NCI-H1105 (cell line): ENCODE measurements around the gene TINAGL1.

ENCODE experiments used
- DNase-seq: peaks from one replicate; lab custom pipeline; 2025; lab: John Stamatoyannopoulos, UW

Gene TINAGL1, protein sequence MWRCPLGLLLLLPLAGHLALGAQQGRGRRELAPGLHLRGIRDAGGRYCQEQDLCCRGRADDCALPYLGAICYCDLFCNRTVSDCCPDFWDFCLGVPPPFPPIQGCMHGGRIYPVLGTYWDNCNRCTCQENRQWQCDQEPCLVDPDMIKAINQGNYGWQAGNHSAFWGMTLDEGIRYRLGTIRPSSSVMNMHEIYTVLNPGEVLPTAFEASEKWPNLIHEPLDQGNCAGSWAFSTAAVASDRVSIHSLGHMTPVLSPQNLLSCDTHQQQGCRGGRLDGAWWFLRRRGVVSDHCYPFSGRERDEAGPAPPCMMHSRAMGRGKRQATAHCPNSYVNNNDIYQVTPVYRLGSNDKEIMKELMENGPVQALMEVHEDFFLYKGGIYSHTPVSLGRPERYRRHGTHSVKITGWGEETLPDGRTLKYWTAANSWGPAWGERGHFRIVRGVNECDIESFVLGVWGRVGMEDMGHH

DNA sequence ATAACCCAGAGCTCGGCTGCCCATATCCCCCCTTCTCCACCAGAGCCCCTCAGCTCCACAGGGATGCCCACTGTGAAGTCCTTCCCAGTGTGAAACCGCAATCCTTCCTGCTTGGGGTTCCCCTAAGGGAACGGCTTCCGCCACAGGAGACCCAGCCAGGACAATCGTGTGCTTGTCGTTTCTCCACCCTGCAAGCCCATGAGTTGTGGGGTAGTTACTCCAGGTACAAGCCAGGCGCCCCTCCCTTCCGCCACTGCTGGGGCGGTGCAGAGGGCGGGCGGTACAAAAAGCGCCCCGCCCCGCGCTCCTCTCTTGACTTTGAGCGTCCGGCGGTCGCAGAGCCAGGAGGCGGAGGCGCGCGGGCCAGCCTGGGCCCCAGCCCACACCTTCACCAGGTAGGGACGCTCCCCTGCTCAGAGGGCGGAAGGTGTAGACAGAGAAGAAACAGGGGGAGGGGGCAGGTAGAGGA, at the start of gene TINAGL1:
Gene TINAGL1, plus strand, starts transcription at position 315 of the 469 bp plus-strand sequence. CDS start 634 bp downstream, outside the sequence.
- DNase-seq = no peak

DNA sequence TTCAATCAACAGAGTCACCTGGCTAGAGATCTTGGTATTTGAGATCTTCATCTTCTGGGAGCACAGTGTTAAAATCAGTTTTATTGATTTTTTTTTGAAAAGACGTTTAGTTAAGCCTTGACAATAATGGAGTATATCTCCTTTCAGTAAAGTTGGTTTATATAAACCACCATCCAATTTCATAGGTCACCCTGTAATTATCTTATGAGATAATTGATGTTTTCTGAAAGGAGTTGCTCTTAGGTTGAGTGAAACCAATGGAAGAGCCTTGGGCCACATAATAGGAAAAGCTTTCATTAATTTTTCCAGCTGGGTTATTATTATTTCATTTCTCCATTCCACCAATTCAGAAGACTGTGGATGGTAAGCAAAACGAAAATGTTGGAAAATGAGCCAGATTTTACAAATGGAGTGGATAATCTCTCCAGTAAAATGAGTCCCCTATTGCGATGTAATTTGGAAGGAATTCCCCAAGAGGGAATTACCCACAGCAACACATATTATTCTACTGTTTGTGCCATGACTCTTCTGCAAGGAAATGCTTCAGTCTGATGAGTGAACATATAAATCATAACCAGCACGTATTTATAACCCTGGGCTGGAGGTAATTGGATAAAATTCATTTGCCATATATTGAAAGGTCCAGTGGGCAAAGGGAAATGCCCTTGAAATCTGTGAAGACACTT, 46.2 kb upstream of the TINAGL1 start:
- DNase-seq = peak; percentile 33

DNA sequence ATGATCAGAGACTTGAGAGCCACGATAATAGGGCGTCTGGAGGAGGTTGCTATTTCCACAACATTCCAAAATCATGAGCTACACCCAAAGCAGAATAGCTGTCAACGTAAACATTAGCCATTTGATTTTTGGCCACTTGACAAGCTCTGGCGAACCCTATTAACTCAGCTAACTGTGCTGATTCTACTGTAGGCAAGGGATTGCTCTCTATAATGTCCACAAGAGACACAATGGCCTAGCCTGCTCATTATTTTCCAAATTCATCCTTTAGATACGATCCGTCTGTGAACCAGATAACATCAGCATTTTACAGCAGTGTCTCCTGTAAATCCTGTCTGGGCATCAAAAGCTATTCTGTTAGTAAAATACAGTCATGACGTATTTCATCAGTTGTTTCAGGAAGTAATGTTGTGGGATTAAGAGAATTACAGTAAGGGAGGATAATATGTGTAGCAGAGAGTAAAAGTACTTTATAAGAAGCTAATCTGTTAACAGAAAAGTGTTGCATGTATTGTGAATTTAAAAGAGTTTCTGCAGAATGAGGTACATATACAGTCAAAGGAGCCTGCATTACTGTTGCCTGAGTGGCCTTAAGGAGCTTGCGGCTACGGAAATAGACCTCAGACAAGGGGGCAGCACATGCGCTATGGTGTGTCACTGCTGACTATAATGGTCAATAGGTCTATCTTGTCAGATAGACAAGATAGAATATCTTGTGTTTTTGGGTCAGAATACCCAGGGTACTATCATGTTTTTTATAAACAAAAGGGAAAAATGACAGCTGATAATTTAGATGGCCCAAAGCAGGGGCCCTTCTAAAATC, 44.9 kb upstream of the TINAGL1 start:
- peak; percentile 76 for DNase-seq

DNA sequence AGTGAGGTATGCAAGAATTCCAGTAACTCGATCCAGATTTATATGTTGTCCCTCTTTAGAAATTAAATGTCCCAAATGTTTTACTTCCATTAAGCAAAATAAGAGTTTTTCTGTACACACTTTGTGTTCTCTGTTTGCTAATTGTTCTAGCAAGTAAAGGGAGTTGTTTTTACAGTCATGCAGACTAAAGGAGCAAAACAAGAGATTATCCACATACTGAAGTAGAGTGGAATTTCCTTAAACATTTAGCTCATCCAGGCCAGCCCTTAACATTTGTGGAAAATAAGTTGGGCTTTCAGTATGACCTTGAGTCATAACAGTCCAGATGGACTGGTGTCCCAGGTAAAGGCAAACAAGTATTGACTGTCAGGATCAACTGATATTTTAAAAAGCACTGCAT, 44.1 kb upstream of the TINAGL1 start:
- DNase-seq = no peak

DNA sequence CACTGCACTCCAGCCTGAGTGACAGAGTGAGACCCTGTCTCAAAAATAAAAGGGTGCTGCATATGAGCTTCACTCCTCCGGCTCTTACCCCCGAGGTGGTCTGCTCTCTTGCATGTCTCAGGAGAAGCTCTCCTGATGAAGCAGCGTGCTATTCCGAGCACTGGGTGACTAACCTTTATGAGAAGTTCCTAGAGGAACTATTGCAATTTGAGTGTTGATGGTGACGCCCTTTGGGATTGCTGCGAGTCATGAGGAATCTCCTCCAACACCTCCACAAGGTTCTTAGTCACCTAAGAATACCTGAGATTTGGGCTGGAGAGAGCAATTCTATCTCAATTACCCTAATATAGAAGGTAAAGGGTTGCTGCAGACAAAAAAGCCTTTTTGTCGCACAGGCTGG, 40.8 kb upstream of the TINAGL1 start:
- no peak for DNase-seq

DNA sequence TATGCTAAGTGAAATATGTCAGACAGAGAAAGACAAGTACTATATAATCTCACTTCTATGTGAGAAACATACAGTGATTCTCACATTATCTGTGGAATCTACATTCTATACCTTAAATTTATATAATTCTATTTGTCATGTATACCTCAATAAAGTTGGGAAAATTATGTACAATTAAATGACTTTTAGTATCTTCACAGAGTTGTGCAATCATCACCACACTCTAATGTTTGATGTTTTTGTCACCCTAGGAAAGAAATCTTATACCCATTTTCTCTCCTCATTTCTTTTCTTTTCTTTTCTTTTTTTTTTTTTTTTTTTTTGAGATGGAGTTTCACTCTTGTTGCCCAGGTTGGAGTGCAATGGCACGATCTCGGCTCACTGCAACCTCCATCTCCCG, 37.0 kb upstream of the TINAGL1 start:
- no peak for DNase-seq

DNA sequence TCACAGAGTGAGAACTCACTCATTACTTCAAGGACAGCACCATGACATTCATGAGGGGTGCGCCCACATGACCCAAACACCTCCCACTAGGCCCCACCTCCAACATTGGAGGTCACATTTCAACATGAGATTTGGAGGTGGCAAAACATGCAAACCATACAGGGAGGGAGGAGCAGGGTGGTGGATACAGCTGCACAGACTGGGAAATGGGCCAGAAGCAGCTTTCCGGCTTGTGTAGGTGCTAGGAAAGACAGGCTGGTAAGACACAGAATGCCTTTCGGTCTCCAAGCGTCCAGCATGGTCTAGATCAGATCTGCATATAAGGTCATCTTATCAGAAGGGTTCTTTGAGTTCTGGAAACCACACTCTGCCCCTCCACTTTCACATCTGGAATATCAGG, 35.1 kb upstream of the TINAGL1 start:
- no peak for DNase-seq

DNA sequence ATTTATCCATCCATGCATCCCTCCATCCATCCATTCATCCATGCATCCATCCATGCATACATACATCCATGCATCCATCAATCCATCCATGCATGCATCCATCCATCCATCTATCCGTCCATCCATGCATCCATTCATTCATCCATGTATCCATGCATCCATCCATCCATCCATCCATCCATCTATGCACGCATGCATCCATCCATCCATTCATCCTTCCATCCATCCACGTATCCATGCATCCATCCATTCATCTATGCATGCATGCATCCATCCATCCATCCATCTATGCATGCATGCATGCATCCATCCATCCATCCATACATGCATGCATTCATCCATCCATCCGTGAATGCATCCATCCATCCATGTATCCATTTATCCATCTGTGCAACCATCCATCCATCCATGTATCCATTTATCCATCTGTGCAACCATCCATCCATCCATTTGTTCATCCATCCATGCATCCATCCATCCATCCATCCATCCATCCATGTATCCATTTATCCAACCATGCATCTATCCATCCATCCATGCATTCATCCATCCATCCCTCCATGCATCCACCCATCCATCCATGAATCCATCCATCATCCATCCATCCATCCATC, 30.3 kb upstream of the TINAGL1 start:
- no peak for DNase-seq

DNA sequence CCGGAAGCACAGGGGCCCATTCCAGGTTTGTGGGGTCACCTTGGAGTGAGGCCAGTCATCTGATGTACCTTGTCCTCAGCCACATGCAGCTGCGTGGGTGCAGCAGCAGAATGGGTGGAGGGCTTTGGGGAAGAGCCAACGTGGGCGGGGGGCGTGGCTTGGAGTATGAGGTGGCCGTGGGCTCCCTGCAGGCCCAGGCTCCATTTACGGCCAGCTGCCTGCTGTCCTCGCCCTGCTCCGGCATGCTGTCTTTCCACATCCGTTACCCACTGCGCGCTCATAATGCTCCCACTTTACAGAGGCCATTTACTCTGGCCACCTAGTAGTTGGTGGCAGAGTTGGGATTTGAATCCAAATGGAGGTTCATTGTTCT, 27.8 kb upstream of the TINAGL1 start:
- no peak for DNase-seq

DNA sequence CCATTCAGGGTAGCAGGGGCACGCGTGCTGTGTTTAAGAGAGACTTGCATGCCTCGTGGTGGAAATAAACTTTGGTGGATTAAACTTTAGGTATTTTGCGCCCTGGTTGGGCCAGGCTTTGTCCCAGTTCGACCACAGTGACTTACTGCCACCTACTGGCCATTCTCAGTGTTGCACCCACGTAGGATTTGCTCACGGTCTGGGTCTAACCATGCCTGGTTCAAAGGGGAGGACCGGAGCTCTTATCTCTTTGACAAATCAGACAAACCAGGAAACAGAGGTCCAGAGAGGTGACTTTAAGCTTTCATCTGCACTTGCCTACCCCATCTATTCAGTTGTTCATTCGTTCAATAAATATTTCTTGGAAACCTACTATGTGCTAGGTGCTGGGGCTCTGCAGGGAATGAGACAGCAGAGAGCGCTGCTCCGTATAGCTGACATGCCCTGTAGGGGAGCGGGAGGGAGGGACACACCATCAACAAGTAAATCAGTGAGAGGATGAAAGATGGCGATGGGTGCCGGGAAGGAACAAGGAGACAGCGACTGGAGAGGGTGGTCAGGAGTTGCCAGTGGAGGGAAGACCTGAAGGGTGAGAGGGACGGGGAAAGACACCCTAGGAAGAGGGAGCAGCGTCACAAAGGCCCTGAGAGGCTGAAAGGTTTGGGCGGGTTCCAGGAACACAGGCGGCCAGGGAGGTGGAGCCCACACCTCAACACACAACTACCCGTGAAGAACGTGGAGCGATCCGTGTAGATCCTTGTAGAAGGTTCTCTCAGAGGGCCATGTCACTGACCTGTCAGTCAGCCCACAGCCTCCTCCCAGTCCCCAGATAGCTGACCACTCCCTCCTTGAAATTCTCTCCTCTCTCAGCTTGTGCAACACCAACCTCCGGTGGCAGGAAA, 27.2 kb upstream of the TINAGL1 start:
- peak; percentile 68 for DNase-seq

DNA sequence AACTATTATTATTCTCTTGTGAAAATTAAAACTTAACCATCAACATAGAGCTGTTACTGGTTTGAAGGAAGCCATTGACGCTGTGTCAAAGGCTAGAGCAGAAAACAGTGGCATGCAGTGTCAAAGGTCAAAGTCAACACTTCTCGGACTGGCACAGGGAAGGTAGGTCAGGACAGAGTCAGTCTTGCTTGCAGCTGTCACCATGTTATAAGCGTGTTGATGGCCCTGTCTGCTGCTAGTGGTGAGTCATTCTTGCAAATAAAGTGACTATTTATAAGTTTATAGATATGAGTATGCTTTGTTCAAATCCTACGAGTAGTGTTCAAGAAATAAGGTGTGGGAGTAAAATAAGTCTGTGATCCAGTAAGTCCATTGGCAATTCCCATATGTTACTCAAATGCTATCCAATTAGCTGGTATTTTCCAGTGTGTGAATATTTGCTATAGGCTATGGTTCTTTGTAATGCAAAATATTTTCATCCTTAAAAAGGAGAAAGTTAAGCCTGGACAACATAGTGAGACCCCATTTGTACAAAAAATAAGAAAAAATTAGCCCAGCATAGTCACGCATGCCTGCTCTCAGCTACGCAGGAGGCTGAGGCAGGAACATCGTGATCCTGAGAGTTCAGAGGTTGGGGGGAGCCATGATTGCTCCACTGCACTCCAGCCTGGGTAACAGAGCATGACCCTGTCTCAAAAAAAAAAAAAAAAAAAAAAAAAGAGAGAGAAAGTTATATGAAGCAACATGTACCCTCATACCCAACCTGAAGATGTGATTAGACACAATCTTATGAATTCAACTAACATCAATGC, 26.3 kb upstream of the TINAGL1 start:
- DNase-seq = no peak

DNA sequence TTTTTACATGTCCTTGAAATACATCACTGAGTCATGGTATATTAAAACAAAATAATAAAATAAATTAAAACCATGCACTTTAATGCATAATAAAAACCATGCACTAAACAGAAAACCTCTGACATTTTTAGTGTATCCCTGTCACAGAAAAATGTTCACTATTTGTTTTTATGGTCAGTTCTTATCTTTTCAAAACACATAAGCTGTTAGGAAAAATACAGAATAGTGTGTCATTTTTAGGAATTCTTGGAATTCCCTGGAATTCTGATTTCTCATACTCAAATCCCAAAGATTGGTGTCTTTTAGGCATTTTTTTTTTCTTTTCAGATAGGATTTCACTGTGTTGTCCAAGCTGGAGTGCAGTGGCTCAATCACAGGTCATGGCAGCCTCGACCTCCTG, 25.1 kb upstream of the TINAGL1 start:
- no peak for DNase-seq

DNA sequence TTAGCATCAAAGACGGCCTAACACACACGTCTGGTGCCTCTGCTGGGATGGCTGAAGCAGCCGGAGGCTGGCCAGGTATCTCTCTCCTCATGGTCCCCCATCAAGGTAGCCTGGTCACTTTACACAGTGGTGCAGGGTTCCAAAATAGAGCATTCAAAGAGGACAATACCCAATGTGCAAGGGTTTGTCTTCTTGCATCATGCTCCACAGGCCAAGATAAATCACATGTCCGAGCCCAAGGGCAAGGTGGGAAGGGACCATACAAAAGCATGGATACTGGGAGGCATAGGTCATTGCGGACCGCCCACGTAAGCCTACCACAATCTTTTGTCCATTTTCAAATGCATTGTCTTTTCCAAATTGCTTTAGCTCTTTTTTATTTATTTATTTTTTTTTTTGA, 23.8 kb upstream of the TINAGL1 start:
- no peak for DNase-seq

DNA sequence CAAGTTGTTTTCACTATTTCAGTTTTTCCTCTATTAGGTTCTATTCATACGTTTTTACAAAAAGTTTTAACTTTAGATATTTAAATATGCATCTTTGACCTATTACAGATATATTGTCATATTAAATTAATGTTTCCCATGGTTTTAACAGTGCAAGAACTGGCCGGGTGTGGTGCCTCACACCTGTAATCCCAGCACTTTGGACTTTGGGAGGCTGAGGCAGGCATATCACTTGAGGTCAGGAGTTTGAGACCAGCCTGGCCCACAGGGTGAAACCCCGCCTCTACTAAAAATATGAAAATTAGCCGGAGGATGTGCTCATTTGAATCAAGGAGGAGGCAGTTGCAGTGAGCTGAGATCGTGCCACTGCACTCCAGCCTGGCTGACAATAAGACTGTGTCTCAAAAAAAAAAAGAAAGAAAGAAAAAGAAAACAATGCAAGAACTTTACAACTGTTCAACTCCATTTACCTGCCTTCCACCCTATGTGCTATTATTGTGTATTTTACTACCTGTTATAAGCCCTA, 19.8 kb upstream of the TINAGL1 start:
- no peak for DNase-seq

DNA sequence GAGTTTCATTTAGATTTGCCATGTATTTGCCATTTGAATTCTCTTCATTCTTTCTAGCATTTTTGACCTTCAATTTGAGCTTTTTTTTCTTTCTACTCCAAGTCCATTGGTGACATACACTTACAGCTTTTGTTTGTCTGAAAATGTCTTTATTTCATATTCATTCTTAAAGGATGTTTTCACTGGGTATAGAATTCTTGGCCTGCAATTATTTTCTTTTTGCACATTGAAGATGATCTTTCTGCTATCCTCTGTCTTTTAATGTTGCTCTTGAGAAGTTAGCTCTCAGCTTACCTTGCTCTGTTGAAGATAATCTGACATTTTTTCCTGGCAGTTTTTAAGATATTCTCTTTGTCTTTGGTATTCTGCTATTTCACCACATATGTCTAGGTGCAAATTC, 16.6 kb upstream of the TINAGL1 start:
- no peak for DNase-seq

DNA sequence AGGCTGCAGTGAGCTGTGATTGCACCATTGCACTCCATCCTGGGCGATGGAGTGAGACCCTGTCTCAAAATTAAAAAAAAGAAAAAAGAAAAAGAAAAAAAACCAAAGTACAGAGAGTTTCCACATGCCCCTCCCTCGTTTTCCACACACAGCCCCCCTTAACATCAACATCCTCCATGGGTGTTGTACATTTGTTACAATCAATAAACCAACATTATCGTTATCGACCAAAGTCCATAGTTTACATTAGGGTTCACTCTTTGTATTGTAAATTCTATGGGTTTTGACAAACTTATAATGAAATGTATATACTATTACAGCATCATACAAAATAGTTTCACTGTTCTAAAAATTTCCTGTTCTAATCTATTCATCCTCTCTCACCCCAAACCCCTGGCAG, 15.9 kb upstream of the TINAGL1 start:
- no peak for DNase-seq

DNA sequence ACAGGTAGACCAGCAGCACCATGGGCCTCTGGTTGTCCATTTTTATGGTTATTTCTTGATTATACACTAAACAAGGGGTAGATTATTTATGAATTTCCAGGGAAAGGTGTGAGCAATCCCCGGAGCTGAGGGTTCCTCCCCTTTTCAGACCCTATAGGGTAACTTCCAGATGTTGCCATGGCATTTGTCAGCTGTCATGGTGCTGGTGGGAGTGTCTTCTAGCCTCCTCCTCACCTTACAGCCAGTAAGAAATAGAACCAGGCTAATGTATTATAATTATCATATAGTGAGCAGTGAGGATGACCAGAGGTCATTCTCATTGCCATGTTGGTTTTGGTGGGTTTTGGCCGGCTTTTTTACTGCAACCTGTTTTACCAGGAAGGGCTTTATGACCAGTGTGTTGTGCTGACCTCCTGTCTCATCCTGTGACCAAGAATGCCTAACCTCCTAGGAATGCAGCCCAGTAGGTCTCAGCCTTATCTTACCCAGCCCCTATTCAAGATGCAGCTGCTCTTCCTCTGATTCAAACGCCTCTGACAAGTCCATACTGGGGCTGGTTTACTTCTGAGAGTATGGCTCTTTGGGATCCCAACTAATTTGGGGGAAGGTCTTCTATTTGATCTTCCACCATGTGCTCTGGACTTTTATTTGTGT, 13.5 kb upstream of the TINAGL1 start:
- no peak for DNase-seq

DNA sequence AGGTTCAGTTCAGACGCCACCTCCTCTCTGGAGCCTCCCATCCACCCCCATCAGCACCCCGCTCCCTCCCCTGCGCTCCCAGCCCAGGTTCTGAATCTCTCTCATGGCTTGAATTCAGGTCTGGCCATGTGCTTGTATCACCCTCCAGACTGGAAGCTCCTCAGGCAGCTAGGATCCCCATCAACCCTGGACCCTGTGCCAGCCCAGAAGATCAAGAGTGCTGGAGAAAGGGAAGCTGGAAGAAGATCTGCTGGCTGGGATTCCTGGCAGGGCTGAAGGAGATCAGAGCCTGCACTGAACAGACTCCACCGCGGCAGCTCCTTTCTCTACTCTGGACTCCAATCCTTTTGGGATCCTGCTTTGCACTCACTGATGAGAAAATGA, 11.7 kb upstream of the TINAGL1 start:
- DNase-seq = no peak

DNA sequence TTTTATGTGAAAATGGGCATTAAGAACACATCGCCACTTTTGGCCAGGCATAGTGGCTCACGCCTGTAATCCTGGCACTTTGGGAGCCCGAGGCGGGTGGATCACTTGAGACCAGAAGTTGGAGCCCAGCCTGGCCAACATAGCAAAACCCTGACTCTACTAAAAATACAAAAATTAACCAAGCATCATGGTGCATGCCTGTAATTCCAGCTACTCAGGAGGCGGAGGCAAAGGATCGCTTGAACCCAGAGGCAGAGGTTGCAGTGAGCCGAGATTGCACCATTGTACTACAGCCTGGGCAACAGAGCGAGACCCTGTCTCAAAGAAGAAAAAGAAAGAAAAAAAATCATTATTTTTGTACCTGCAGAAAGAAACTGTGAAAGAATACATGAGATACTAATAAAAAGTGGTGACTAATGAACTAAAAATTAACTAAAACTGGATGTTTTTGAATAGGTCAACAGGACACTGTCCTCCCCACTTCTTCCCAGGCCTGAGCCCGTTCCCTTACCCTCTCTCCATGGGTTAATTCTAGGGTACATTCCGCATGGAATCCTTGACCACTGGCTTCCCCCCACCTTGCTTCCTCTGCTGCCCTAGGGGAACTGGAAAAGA, 8.3 kb upstream of the TINAGL1 start:
- DNase-seq = no peak
